ENCODE results near the gene ITGA2.
"Not testable (repeated sequence)": the region's sequence is repeated elsewhere in the genome, so short reads cannot be mapped to it uniquely, and the experiment has no call there.

The ITGA2 gene

DNA sequence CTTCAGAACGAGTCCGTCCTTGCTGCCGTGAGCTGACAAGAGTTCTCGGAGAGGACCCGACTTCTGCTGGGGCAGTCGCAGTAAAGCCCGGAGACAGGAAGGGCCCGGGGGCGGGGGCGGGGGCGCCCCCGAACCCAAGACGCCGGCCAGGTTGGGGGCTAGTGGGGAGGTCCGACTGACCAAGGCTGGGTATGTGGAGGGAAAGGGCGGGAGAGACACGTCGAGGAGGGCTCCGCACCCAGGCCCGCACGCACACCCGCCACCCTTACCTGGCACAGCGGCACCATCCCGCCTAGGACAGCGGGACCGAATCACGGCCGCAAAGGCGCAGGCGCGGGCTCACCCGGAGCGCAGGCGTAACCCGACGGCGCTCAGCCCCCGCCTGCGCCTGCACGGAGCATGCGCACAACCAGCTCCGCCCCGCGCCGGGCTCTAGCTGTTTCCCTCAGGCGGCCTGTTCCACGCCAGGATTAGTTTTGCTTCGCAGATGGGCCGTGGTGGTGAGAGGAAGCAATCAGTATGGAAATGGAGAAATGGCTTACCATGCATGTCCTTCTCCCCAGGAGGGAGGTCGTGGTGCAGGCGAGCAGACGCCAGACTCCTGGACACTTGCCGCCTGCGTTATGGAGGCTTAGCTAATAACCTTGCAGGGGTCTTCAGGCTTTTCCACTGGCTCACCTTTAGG, 120.4 kb downstream of the ITGA2 start, which contains the start of gene MOCS2:
Gene MOCS2, minus strand, starts transcription at position 315 of the 685 bp plus-strand sequence. CDS start 2,583 bp downstream, outside the sequence.
- DNase-seq: peak; percentile 86

GRCh38 chr5:53110156-53110555, 121.0 kb downstream of the ITGA2 start:
- DNase-seq: no peak

DNA sequence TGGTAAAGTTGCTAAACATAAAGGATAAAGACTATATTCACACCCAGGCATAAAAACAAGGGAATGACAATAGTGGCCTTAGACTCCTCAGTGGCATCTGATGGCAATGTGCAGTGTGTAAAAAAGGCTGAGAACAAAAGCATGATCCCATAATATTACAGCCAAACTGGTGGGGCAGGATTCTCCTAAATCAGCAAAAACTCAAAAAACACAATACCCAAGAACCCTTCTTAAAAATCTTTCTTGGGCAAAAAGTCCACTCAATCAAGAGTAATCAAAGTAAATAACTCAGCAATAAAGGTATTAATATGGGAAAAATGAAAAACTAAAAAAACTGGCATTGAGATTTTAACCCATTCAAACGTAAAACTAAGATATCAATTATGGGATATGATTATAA, 122.0 kb downstream of the ITGA2 start:
- DNase-seq: no peak

DNA sequence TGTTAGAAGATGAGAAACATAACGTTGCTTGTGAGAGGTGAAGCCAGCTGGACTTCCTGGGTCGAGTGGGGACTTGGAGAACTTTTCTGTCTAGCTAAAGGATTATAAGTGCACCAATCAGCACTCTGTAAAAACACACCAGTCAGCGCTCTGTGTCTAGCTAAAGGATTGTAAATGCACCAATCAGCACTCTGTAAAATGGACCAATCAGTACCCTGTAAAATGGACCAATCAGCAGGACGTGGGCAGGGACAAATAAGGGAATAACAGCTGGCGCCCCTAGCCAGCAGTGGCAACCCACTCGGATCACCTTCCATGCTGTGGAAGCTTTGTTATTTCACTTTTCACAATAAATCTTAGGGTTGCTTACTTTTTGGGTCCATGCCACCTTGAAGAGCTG, 123.2 kb downstream of the ITGA2 start:
- not testable (repeated sequence) for DNase-seq

- DNase-seq: no peak
Observed at GRCh38 chr5:53112909-53113308, 123.8 kb downstream of the ITGA2 start.

DNA sequence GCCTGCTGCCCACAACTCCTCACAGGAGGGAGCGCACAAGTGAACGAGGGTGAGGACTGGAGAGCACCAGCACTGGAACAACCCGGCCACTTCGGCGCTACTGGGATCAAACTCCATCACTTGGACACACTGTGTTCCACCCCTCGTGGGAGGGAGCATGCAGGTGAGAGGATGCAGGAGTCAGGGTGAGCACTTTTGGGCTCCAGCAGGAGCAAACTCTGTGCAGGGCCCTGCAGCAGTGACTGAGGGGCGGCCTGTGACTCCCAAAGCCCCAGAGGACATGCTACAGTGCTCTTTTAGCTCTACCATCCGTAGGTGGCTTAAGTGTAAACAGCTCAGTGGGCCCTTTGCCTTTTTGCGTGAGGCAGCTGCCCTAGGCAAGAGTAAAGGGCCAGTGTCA, 124.8 kb downstream of the ITGA2 start:
- no peak for DNase-seq

- no peak for DNase-seq
Observed at GRCh38 chr5:53114988-53115387, 125.8 kb downstream of the ITGA2 start.

GRCh38 chr5:53116597-53116996, 127.4 kb downstream of the ITGA2 start:
- no peak for DNase-seq

- no peak for DNase-seq
Observed at GRCh38 chr5:53118879-53119278, 129.7 kb downstream of the ITGA2 start.

- DNase-seq: no peak
Observed at GRCh38 chr5:53120165-53120564, 131.0 kb downstream of the ITGA2 start.

DNA sequence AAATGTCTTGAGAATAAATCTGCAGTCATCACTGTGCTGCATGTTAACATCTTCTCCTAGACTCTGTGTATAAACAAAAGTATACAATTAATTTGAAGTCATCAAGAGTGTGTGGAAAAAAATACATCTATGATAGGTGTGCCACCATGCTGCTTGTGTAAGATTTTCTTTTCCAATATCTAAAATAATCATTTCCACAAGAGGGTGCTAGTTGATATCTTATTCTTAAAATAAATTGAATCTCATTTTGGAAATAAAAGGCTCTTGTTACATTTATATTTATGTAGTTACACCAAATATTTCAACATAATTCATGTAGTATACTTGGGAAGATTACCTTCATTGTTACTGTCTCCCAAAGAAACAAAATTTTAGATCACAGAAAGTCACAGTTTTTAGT, 134.6 kb downstream of the ITGA2 start:
- DNase-seq: no peak

DNA sequence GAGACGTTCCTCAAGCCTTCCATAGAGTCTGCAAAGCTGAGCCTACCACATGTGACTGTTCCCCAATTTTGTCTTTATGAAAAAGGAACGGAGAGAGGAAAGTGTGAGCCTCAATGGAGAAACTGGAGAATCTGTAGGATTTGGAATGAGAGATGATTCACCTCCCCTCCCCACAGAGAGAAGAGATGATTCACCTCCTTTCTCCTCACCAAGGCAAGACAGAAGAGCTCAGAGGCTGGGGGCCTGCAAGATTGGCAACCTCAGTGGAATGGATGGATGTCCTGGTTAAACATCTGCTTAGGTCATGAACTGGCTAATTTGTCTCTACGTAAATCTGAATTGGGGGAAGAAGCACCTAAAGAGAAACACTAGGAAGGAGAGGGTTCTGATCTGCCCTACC, 137.4 kb downstream of the ITGA2 start:
- DNase-seq: no peak

- DNase-seq: no peak
Observed at GRCh38 chr5:53127107-53127506, 138.0 kb downstream of the ITGA2 start.

DNA sequence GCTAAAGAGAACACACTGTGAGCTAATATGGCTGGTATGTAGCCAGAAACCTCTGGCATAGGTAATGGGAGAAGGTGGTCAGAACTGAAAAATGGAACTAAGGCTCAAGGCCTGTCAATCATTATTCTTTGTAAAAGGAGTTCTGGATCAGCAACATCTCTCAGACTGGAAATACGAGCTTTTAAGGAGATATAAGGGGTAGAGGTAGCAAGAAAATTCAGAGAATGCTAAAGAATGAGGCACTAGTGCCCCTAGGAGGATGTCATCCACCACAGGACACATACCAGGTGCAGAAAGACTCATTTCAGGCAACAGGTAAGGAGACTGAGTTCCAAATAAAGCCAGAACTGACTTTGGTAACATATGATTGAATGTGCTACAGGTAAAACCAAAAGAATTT, 139.3 kb downstream of the ITGA2 start:
- DNase-seq: no peak

GRCh38 chr5:53130266-53130665, 141.1 kb downstream of the ITGA2 start:
- DNase-seq: no peak

- no peak for DNase-seq
Observed at GRCh38 chr5:53133020-53133419, 143.9 kb downstream of the ITGA2 start.
